Hepatocyte (in vitro differentiated cells): ENCODE measurements around the gene RANBP17. TPM values are rescaled to one million over a fixed set of nuclear protein-coding genes. Genes with fewer than 3 reads are reported as not detected.

ENCODE experiments used
- DNase-seq: peaks from one replicate; pipeline ENCODE4 v3.0.0-alpha.2; 2016; ENCODE audit warnings: low spot score
- H2AFZ ChIP-seq: fragments of 200-600 bp; sonication (generic); 2 replicates; pipeline ENCODE4 v1.6.0; 2016; ENCODE audit warnings: antibody characterized with exemption, mild to moderate bottlenecking
- H3K27ac ChIP-seq: fragments of 200-600 bp; sonication (generic); 2 replicates; pipeline ENCODE4 v1.5.1; 2016; ENCODE audit warnings: mild to moderate bottlenecking
- H3K27me3 ChIP-seq: fragments of 200-600 bp; sonication (generic); 2 replicates; pipeline ENCODE4 v1.6.1; 2016
- H3K36me3 ChIP-seq: fragments of 200-600 bp; sonication (generic); replicated peaks from 2 replicates; pipeline ENCODE4 v1.5.1; 2016; ENCODE audit warnings: low read depth; ENCODE audit not compliant: insufficient read depth
- H3K4me1 ChIP-seq: fragments of 200-600 bp; sonication (generic); 2 replicates; pipeline ENCODE4 v1.5.1; 2016; ENCODE audit warnings: mild to moderate bottlenecking, moderate library complexity; ENCODE audit not compliant: insufficient read depth
- H3K4me2 ChIP-seq: fragments of 200-600 bp; sonication (generic); 2 replicates; pipeline ENCODE4 v1.6.0; 2016
- H3K4me3 ChIP-seq: fragments of 200-600 bp; sonication (generic); 2 replicates; pipeline ENCODE4 v1.5.1; 2016; ENCODE audit warnings: mild to moderate bottlenecking
- H3K79me2 ChIP-seq: fragments of 200-600 bp; sonication (generic); 2 replicates; pipeline ENCODE4 v1.6.0; 2017; ENCODE audit warnings: mild to moderate bottlenecking
- H3K9me2 ChIP-seq: fragments of 200-600 bp; sonication (generic); replicated peaks from 2 replicates; pipeline ENCODE4 v1.6.0; 2017; ENCODE audit warnings: mild to moderate bottlenecking; ENCODE audit not compliant: insufficient read depth
- H3K9me3 ChIP-seq: fragments of 200-600 bp; sonication (generic); 2 replicates; pipeline ENCODE4 v1.5.1; 2016; ENCODE audit warnings: low read depth, mild to moderate bottlenecking
- H4K20me1 ChIP-seq: fragments of 200-600 bp; sonication (generic); 2 replicates; pipeline ENCODE4 v1.6.0; 2016; ENCODE audit warnings: mild to moderate bottlenecking; ENCODE audit not compliant: insufficient read depth, poor library complexity, severe bottlenecking
- CTCF ChIP-seq: fragments of 200-600 bp; sonication (generic); IDR thresholded peaks from 2 replicates; pipeline ENCODE4 v1.5.1; 2016; ENCODE audit warnings: antibody characterized with exemption, mild to moderate bottlenecking; ENCODE audit not compliant: poor library complexity
- EZH2 ChIP-seq: fragments of 200-600 bp; sonication (generic); IDR thresholded peaks from 2 replicates; pipeline ENCODE4 v1.6.1; 2016; ENCODE audit warnings: antibody characterized with exemption, mild to moderate bottlenecking, borderline replicate concordance
- EZH2phosphoT487 ChIP-seq: fragments of 200-600 bp; sonication (generic); IDR thresholded peaks from one replicate; pipeline ENCODE4 v1.6.1; 2018; ENCODE audit warnings: antibody characterized with exemption, mild to moderate bottlenecking, low read depth, moderate library complexity; ENCODE audit not compliant: unreplicated experiment, severe bottlenecking
- WGBS: methylation state at CpG from one replicate; pipeline ENCODE4 v1.1.6; 2016; ENCODE audit warnings: low lambda C conversion rate; ENCODE audit errors: missing lambda C conversion rate; 5-methylcytosine and 5-hydroxymethylcytosine counted together
- polyA plus RNA-seq: library from polyadenylated mRNA; unstranded; fragments of >200 nt; fragmentation: Nextera tagmentation; extraction: Ambion mirVana; gene quantifications from 2 replicates; pipeline ENCODE4 v1.2.1, GENCODE V29; 2016
- total RNA-seq: library from RNA; depleted of rRNA; stranded (reverse); fragments of >200 nt; gene quantifications from 2 replicates; pipeline ENCODE4 v1.2.3, GENCODE V29; 2014

The RANBP17 gene
- total and polyA plus RNA-seq, 2 experiments from 2014 or later: 11.7 to 17.1 TPM

DNA sequence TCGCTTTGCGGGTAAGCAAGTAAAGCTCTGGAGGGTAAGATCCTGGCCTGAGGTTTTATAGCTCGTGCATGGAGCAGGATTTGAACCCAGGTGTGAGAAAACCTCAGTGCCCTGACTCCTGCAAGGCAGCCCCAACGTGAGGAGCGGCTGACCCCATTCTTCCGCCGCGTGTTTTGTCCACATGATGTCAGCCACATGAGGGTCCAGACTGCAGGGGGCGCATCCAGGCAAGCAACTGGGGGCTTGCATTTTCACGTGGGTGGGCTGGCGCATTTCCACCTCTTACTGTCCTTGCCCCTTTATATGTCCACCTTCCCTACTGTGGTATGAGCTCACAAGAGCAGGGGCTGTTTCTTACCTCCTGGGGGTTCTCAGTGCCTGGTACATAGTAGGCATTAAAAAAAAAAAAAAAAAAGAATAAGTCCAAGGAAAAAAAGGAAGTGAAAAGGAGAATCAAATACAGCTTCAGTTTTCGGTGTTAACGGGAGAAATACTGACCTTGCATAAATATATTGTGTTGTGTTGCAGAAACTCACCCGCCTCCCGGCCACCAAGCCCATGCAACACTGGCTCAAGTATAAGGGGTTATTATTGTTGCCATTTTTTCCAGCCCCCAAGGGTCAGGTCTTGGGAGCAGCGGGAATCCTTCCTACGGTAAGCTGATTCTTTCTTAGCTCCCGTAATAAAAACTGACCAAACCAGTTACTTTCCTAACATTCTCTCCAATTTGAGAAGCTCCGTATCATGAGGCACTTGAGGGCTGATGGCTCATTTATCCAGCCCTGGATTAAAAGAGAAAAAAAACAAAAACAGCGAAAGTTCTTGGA, 462.2 kb downstream of the RANBP17 start:
- WGBS: 55% methylated on average over 20 of the region's 20 CpGs
- no peaks in the 10 kb centered on the region for H3K36me3 ChIP-seq
- H3K27ac ChIP-seq: no peak overlapping the region
- H2AFZ ChIP-seq: no peak overlapping the region
- TF ChIP-seq CTCF: no peak
- no peak for TF ChIP-seq EZH2phosphoT487
- TF ChIP-seq EZH2: no peak
- H3K9me2 ChIP-seq: no peaks in the 10 kb centered on the region
- H4K20me1 ChIP-seq: no peaks in the 10 kb centered on the region
- no peak for DNase-seq
- peaks cover 74% of the 10 kb centered on the region for H3K27me3 ChIP-seq
- no peak overlapping the region for H3K4me3 ChIP-seq
- H3K79me2 ChIP-seq: no peaks in the 10 kb centered on the region
- no peak overlapping the region for H3K4me2 ChIP-seq
- H3K9me3 ChIP-seq: no peaks in the 10 kb centered on the region
- no peaks in the 10 kb centered on the region for H3K4me1 ChIP-seq

GRCh38 chr5:171330021-171330420, 468.2 kb downstream of the RANBP17 start:
- Histone ChIP-seq H4K20me1 (no peaks in the 10 kb centered on the region), H3K4me2 (no peak overlapping the region), H3K36me3 (no peaks in the 10 kb centered on the region), H3K4me3 (no peak overlapping the region), H3K4me1 (no peaks in the 10 kb centered on the region), H3K9me3 (no peaks in the 10 kb centered on the region), H3K27ac (no peak overlapping the region), H3K9me2 (no peaks in the 10 kb centered on the region), H2AFZ (no peak overlapping the region), H3K79me2 (no peaks in the 10 kb centered on the region), H3K27me3 (peaks cover 27% of the 10 kb centered on the region)
- no peak for DNase-seq
- TF ChIP-seq EZH2 (no peak), CTCF (no peak), EZH2phosphoT487 (no peak)
- WGBS: 70% methylated on average over 8 of the region's 8 CpGs

GRCh38 chr5:171335616-171336015, 473.8 kb downstream of the RANBP17 start:
- WGBS: 81% methylated on average over 8 of the region's 8 CpGs

More at GRCh38 chr5:171335616-171336015, 473.8 kb downstream of the RANBP17 start:
- no peak for TF ChIP-seq CTCF
- no peak for TF ChIP-seq EZH2
- no peak for TF ChIP-seq EZH2phosphoT487
- H3K79me2 ChIP-seq: no peaks in the 10 kb centered on the region
- peaks cover 12% of the 10 kb centered on the region for H3K27me3 ChIP-seq
- H3K4me1 ChIP-seq: no peaks in the 10 kb centered on the region
- no peak overlapping the region for H3K27ac ChIP-seq
- H3K36me3 ChIP-seq: no peaks in the 10 kb centered on the region
- no peak overlapping the region for H3K4me2 ChIP-seq
- H4K20me1 ChIP-seq: no peaks in the 10 kb centered on the region
- no peak overlapping the region for H3K4me3 ChIP-seq
- no peak overlapping the region for H2AFZ ChIP-seq
- no peaks in the 10 kb centered on the region for H3K9me3 ChIP-seq
- DNase-seq: no peak
- H3K9me2 ChIP-seq: no peaks in the 10 kb centered on the region
